GM12878 (cell line): ENCODE measurements around the gene ARHGAP22. TPM values are rescaled to one million over a fixed set of nuclear protein-coding genes. Genes with fewer than 3 reads are reported as not detected.

Experiments used
- ATAC-seq: fragments of 200-7000 bp; cut with Tn5 transposase; 3 replicates; pipeline ENCODE4 v1.9.1; 2020; ENCODE audit warnings: mild to moderate bottlenecking, moderate library complexity
- BruUV-seq: library from RNA; stranded (reverse); fragments of 400-500 nt; replicated peaks from 2 replicates; lab custom pipeline; 2021; lab: Mats Ljungman, UMichigan
- CTCF ChIA-PET: fragments of 300-600 bp; sonication (Branson Sonifier 250); formaldehyde crosslinking; extraction: SDS; loops from one replicate; lab custom pipeline; 2021; ENCODE audit warnings: inconsistent platforms; lab: Yijun Ruan, JAX
- POLR2A ChIA-PET: fragments of 350-600 bp; formaldehyde crosslinking; extraction: SDS; loops from one replicate; lab custom pipeline; 2021; ENCODE audit warnings: inconsistent platforms; lab: Charles Lee
- RAD21 ChIA-PET: fragments of 300-600 bp; sonication (Branson Sonifier 250); formaldehyde crosslinking; loops from one replicate; lab custom pipeline; 2023; ENCODE audit warnings: antibody characterized with exemption; ENCODE audit not compliant: unreplicated experiment; lab: Charles Lee
- SMC1A ChIA-PET: fragments of 300-600 bp; sonication (Branson Sonifier 250); formaldehyde crosslinking; loops from one replicate; lab custom pipeline; 2023; ENCODE audit not compliant: unreplicated experiment, uncharacterized antibody; lab: Charles Lee
- DNase-seq: peaks from one replicate; pipeline ENCODE4 v3.0.0-alpha.2; 2011; ENCODE audit warnings: low read depth, low spot score
- FAIRE-seq: peaks from 3 replicates; lab custom pipeline; 2011; peaks lifted over from hg19 to GRCh38; lab: Jason Lieb, UNC
- H2AFZ ChIP-seq: 2 replicates; pipeline ENCODE4 v1.6.0; 2011; ENCODE audit warnings: low read depth, low read length, control low read depth; ENCODE audit not compliant: control insufficient read depth
- H3K27ac ChIP-seq: 2 replicates; pipeline ENCODE4 v1.5.1; 2011; ENCODE audit warnings: control low read depth; ENCODE audit not compliant: control insufficient read depth, insufficient read depth
- H3K27me3 ChIP-seq, 2 experiments: replicated peaks in 1 of 2; 2 replicates each; pipeline versions ENCODE4 v1.6.0 to v1.6.1; 2011; ENCODE audit warnings: low read length in 1 of 2; ENCODE audit not compliant: control insufficient read depth in 2 of 2, insufficient read depth in 2 of 2
- H3K36me3 ChIP-seq, 2 experiments: 2 replicates each; pipeline ENCODE4 v1.5.1; 2011; ENCODE audit warnings: low read length in 1 of 2; ENCODE audit not compliant: control insufficient read depth in 2 of 2, insufficient read depth in 2 of 2
- H3K4me1 ChIP-seq: 2 replicates; pipeline ENCODE4 v1.6.1; 2011; ENCODE audit warnings: mild to moderate bottlenecking, low read length, moderate library complexity, mixed read lengths; ENCODE audit not compliant: control insufficient read depth, insufficient read depth
- H3K4me2 ChIP-seq: 2 replicates; pipeline ENCODE4 v1.6.0; 2011; ENCODE audit warnings: control low read depth; ENCODE audit not compliant: control insufficient read depth, insufficient read depth
- H3K4me3 ChIP-seq: fragments of 200-600 bp; sonication (generic); 2 replicates; pipeline ENCODE4 v1.5.1; 2016
- H3K79me2 ChIP-seq: 2 replicates; pipeline ENCODE4 v1.6.0; 2011; ENCODE audit warnings: low read length; ENCODE audit not compliant: control insufficient read depth, insufficient read depth
- H3K9ac ChIP-seq: 2 replicates; pipeline ENCODE4 v1.8.0; 2011; ENCODE audit warnings: low read length, control low read depth, mixed read lengths; ENCODE audit not compliant: control insufficient read depth, insufficient read depth
- H3K9me3 ChIP-seq: replicated peaks from 3 replicates; pipeline ENCODE4 v1.5.1; 2011; ENCODE audit warnings: mild to moderate bottlenecking, low read length; ENCODE audit not compliant: control insufficient read depth, insufficient read depth
- H4K20me1 ChIP-seq: 2 replicates; pipeline ENCODE4 v1.6.0; 2011; ENCODE audit not compliant: control insufficient read depth, insufficient read depth
- ATF7 ChIP-seq: fragments of 450-650 bp; IDR thresholded peaks from 2 replicates; pipeline ENCODE4 v1.6.1; 2016; ENCODE audit warnings: low read depth, mild to moderate bottlenecking
- BACH1 ChIP-seq: fragments of 450-650 bp; IDR thresholded peaks from 2 replicates; pipeline ENCODE4 v1.6.1; 2017; ENCODE audit warnings: mild to moderate bottlenecking, borderline replicate concordance
- CREB1 ChIP-seq: IDR thresholded peaks from 2 replicates; pipeline ENCODE4 v1.6.1; 2012; ENCODE audit warnings: low read depth, mild to moderate bottlenecking, inconsistent platforms
- EGR1 ChIP-seq, 2 experiments: IDR thresholded peaks; 1 replicate in 1 of 2; 2 replicates in 1 of 2; pipeline ENCODE4 v1.6.1; 2011 to 2012; ENCODE audit warnings: low read depth in 2 of 2, low read length in 2 of 2, borderline replicate concordance in 1 of 2, mild to moderate bottlenecking in 1 of 2, moderate library complexity in 1 of 2
- PML ChIP-seq: IDR thresholded peaks from 2 replicates; pipeline ENCODE4 v1.6.1; 2012; ENCODE audit warnings: low read length, inconsistent platforms
- POLR2AphosphoS2 ChIP-seq: IDR thresholded peaks from 2 replicates; pipeline ENCODE4 v1.6.1; 2011; ENCODE audit warnings: low read depth, mild to moderate bottlenecking, low read length, improper control_type of control experiment, moderate library complexity
- RB1 ChIP-seq: fragments of 450-650 bp; formaldehyde crosslinking; IDR thresholded peaks from 2 replicates; pipeline ENCODE4 v1.6.1; 2017; ENCODE audit warnings: mild to moderate bottlenecking, borderline replicate concordance
- RCOR1 ChIP-seq: conservative IDR thresholded peaks from 2 replicates; pipeline ENCODE4 v1.6.1; 2012; ENCODE audit warnings: low read depth, low read length, improper control_type of control experiment
- SUZ12 ChIP-seq: fragments of 200-600 bp; sonication (generic); IDR thresholded peaks from one replicate; pipeline ENCODE4 v1.6.1; 2018; ENCODE audit warnings: antibody characterized with exemption, mild to moderate bottlenecking; ENCODE audit not compliant: unreplicated experiment
- ZNF24 ChIP-seq: fragments of 450-650 bp; IDR thresholded peaks from 2 replicates; pipeline ENCODE4 v1.6.1; 2017; ENCODE audit warnings: antibody characterized with exemption, mild to moderate bottlenecking
- ZNF384 ChIP-seq: IDR thresholded peaks from 2 replicates; pipeline ENCODE4 v1.6.1; 2012; ENCODE audit warnings: low read depth, mild to moderate bottlenecking, low read length, improper control_type of control experiment, borderline replicate concordance
- WGBS: methylation state at CpG from one replicate; pipeline ENCODE4 v1.1.6; 2016; ENCODE audit warnings: low lambda C conversion rate; ENCODE audit not compliant: insufficient replicate concordance, insufficient coverage; ENCODE audit errors: missing lambda C conversion rate; 5-methylcytosine and 5-hydroxymethylcytosine counted together
- in situ Hi-C: fragments of 300-500 bp; cut with MboI; formaldehyde crosslinking; loops from 9 replicates; pipeline ENCODE4 v1.14.3; 2018; ENCODE audit warnings: mixed read lengths
- intact Hi-C: fragments of 100-400 bp; cut with micrococcal nuclease; formaldehyde crosslinking; loops from one replicate; pipeline ENCODE4 v1.14.2; 2022; ENCODE audit not compliant: unreplicated experiment
- polyA plus RNA-seq, 11 experiments: library from polyadenylated mRNA; depleted of rRNA in 4 of 11; unstranded in 6 of 11; stranded (reverse) in 5 of 11; fragments of >200 nt; fragmentation: Nextera tagmentation in 4 of 11; fragmentation: Illumina TruSeq in 1 of 11; extraction: Ambion mirVana in 4 of 11; extraction: Trizol in 1 of 11; gene quantifications; 1 replicate in 1 of 11; 2 replicates in 10 of 11; pipeline versions ENCODE4 v1.2.1 to v1.2.3, GENCODE V29; 2011 to 2016; ENCODE audit warnings: inconsistent platforms in 2 of 11, missing spikeins in 2 of 11, low read depth in 1 of 11
- total RNA-seq, 4 experiments: library from RNA; depleted of rRNA in 3 of 4; stranded (reverse); fragments of >200 nt in 3 of 4; fragmentation: Illumina TruSeq in 1 of 4; extraction: Trizol in 1 of 4; gene quantifications; 2 replicates each; pipeline versions ENCODE4 v1.2.1 to v1.2.3, GENCODE V29; 2013 to 2021
- TF ChIP-seq, protein P1 (sequence below): fragments of 450-650 bp; IDR thresholded peaks from 2 replicates; pipeline ENCODE4 v1.6.1; 2018; ENCODE audit warnings: borderline replicate concordance, mild to moderate bottlenecking; ENCODE audit not compliant: partially characterized antibody

ARHGAP22 gene
- total and polyA plus RNA-seq, 10 of the 15 experiments (the other 5 are each of a cell fraction or from before 2014, with no cell fraction given) = 0.07 to 0.61 (median 0.18) TPM; not detected in 5

GRCh38 chr10:48599830-48600134 is 5.1 kb downstream of the ARHGAP22 start:
- Histone ChIP-seq H3K27ac (no peak overlapping the region), H3K4me3 (no peak overlapping the region), H2AFZ (no peak overlapping the region; the same call in 1 of the 2 replicates), H3K9ac (no peak overlapping the region), H3K4me1 (peaks cover 5% of the 10 kb centered on the region; the same call in 1 of the 2 replicates), H4K20me1 (no peaks in the 10 kb centered on the region), H3K4me2 (no peak overlapping the region), H3K79me2 (no peaks in the 10 kb centered on the region), H3K36me3 (no peaks in the 10 kb centered on the region), H3K27me3 (no peaks in the 10 kb centered on the region), H3K9me3 (no peaks in the 10 kb centered on the region)
- no TSS peak for BruUV-seq
- CTCF ChIA-PET = interaction anchor here (1.1 to 4.3 kb wide), 3 partner anchors 8 to 56 kb away, joined by 3 to 25 read pairs (median 4); no protein-coding TSS in a partner anchor
- DNase-seq = no peak
- no peak for TF ChIP-seq BACH1
- TF ChIP-seq PML = no peak
- no peak for TF ChIP-seq ZNF384
- no peak for TF ChIP-seq RB1
- no peak for TF ChIP-seq EGR1 (IDR thresholded peaks at IDR 0.05; ENCODE audit: borderline replicate concordance in 1 of 2, low read depth in 2 of 2, low read length in 2 of 2)
- TF ChIP-seq, protein P1, sequence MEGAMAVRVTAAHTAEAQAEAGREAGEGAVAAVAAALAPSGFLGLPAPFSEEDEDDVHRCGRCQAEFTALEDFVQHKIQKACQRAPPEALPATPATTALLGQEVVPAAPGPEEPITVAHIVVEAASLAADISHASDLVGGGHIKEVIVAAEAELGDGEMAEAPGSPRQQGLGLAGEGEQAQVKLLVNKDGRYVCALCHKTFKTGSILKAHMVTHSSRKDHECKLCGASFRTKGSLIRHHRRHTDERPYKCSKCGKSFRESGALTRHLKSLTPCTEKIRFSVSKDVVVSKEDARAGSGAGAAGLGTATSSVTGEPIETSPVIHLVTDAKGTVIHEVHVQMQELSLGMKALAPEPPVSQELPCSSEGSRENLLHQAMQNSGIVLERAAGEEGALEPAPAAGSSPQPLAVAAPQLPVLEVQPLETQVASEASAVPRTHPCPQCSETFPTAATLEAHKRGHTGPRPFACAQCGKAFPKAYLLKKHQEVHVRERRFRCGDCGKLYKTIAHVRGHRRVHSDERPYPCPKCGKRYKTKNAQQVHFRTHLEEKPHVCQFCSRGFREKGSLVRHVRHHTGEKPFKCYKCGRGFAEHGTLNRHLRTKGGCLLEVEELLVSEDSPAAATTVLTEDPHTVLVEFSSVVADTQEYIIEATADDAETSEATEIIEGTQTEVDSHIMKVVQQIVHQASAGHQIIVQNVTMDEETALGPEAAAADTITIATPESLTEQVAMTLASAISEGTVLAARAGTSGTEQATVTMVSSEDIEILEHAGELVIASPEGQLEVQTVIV = no peak
- no peak for TF ChIP-seq ATF7
- no peak for TF ChIP-seq SUZ12
- no peak for TF ChIP-seq POLR2AphosphoS2
- TF ChIP-seq ZNF24 = no peak
- no peak for TF ChIP-seq CREB1
- TF ChIP-seq RCOR1 = no peak
- SMC1A ChIA-PET = interaction anchor here (1.0 to 1.9 kb wide), 6 partner anchors 15 to 56 kb away, joined by 3 to 7 read pairs (median 4); no protein-coding TSS in a partner anchor
- FAIRE-seq = no peak
- RAD21 ChIA-PET = interaction anchor here (0.6 to 0.9 kb wide), 2 partner anchors 56 to 849 kb away, joined by 3 to 4 read pairs; no protein-coding TSS in a partner anchor
- 64% methylated on average over 2 of the region's 2 CpGs for WGBS
- in situ Hi-C loops = no loop called here
- ATAC-seq = no peak
- POLR2A ChIA-PET = interaction anchor here (1.5 kb wide), 1 partner anchor 11 kb away, joined by 4 read pairs; no protein-coding TSS in a partner anchor
- intact Hi-C loops = no loop called here
